Cardiac ventricle fibroblast (primary cell): Measurements from ENCODE around the gene PRIMPOL. TPM values are rescaled to one million over a fixed set of nuclear protein-coding genes. Genes with fewer than 3 reads are reported as not detected.

ENCODE experiments used
- total RNA-seq: library from RNA; depleted of rRNA; stranded (reverse); fragments of >200 nt; gene quantifications from 2 replicates; pipeline ENCODE4 v1.2.3, GENCODE V29; 2015

PRIMPOL gene, protein sequence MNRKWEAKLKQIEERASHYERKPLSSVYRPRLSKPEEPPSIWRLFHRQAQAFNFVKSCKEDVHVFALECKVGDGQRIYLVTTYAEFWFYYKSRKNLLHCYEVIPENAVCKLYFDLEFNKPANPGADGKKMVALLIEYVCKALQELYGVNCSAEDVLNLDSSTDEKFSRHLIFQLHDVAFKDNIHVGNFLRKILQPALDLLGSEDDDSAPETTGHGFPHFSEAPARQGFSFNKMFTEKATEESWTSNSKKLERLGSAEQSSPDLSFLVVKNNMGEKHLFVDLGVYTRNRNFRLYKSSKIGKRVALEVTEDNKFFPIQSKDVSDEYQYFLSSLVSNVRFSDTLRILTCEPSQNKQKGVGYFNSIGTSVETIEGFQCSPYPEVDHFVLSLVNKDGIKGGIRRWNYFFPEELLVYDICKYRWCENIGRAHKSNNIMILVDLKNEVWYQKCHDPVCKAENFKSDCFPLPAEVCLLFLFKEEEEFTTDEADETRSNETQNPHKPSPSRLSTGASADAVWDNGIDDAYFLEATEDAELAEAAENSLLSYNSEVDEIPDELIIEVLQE
- total RNA-seq: 7.5 and 10.8 TPM in 2 replicates

DNA sequence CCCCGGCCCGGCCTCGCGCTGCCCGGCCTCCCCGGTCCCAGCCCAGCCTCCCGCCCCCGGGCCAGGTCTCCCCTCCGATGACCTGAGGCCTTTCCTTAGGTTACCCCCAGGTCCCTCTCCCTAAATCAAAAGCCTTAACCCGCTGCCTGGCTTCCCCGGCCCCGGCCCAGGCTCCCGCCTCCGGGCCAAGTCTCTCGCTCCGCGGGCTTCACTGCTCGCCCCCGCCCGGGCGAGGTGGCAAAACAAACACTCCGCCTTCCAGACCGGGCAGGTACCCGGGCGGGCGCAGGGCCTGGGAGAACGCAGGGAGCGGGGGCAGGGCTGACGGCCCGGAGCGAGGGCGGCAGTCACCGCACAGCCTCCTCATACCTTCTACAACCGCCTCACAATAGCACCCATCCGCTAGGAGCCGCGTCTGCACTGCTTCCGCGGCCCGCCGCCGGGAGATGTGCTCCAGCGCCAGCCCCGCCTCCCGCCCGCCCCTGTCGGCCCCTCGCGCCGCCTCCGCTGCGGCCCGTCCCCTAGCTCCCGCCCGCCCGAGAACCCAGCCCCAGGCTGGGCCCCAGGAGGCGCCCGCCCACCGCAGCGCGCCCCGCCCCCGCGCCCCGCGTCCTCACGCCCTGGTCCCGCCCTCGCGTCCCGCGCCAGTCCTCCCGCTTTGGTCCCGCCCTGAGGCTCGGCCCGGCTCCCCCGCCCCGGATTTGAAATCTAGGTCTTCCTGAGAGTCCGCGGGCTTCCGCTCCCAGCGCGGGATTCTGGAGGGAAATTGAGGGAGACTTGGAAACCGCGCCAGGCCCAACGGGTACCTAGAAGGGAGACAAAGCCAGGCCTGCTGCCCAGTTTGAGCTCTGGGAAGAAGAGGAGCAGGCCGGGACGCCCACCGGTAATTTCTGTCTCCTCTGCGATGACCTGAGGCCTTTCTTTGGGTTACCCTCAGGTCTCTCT is at the start of gene PRIMPOL, which contains the start of gene CASP3:
Gene PRIMPOL, plus strand, starts transcription at position 713 of the 945 bp plus-strand sequence. CDS start 7,403 bp downstream, outside the sequence.
Gene CASP3, minus strand, starts transcription at position 422 of the 945 bp plus-strand sequence. CDS start 10,994 bp downstream, outside the sequence.

DNA sequence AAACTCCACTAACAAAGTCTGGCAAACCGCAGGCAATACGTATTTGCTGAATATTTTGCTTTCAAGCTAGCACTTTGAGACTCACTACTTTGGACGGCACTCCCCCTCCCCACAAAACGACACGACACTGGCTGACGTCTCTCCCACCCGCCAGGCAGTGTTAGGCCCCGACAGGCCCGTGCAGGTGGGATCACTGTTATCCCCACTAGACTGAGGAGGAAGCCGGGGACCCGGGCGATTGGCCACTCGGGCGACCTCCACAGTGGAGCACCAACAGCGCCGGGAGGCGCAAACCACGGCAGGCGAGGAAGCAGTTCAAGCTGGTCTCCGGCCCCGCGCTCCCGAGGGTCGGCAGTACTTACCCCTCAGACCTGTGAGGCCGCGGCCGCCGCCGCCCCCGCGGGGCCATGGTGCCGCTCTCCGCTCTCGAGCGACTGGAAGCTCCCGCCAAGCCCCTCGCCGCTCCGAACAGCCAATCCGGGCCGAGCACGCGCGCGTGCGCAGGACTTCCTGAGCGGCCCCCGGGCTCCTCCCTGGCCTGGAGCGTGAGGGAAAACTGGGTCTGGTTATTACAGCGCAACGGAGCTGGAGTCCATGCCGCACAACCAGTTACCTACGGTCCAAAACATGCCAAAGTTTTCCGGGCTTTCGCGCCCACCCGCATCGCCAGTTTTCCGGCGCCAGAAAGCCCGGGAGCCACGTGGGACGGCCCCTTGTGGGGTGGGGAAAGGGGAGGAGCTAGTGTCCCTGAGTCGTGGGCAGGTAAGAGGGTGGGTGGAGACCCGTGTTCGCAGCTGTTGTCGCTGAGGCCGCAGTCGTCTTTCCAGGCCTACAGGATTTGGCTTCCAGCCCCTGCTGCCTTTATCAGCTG is 84.4 kb downstream of the PRIMPOL start, which contains the start of gene CENPU:
Gene CENPU, minus strand, starts transcription at position 443 of the 871 bp plus-strand sequence. Its CDS starts 34 bp downstream, at position 409.

Other genes with a start within 250 kb of the PRIMPOL start
- 30.4 and 35.6 TPM in 2 replicates for gene IRF2, start 175.2 kb upstream of the PRIMPOL start, total RNA-seq
- gene CASP3, start 291 bp upstream of the PRIMPOL start, total RNA-seq: 23.4 and 31.1 TPM in 2 replicates
- 5.4 and 9.1 TPM in 2 replicates for gene CENPU, start 84.4 kb downstream of the PRIMPOL start, total RNA-seq
- gene ACSL1, start 176.2 kb downstream of the PRIMPOL start, total RNA-seq: 54.8 and 57.8 TPM in 2 replicates